Endodermal cell (in vitro differentiated cells): ENCODE data around the gene MYH9. TPM values are rescaled to one million over a fixed set of nuclear protein-coding genes. Genes with fewer than 3 reads are reported as not detected.
A peak's percentile ranks its signal among the peaks of the same experiment; 100 is the strongest.
"Not testable (repeated sequence)": the region's sequence is repeated elsewhere in the genome, so short reads cannot be mapped to it uniquely, and the experiment has no call there.

Experiments
- DNase-seq: peaks from one replicate; pipeline ENCODE4 v3.0.0-alpha.2; 2017
- H3K27ac ChIP-seq: 2 replicates; pipeline ENCODE4 v1.5.1; 2013; ENCODE audit warnings: mild to moderate bottlenecking, low read depth, low read length, moderate library complexity
- H3K27me3 ChIP-seq: 2 replicates; pipeline ENCODE4 v1.6.1; 2013; ENCODE audit warnings: mild to moderate bottlenecking, low read length, moderate library complexity; ENCODE audit not compliant: insufficient read depth, control insufficient read depth, poor library complexity, severe bottlenecking
- H3K36me3 ChIP-seq: 2 replicates; pipeline ENCODE4 v1.7.0; 2013; ENCODE audit warnings: mild to moderate bottlenecking, low read length, moderate library complexity; ENCODE audit not compliant: control insufficient read depth, insufficient read depth
- H3K4me1 ChIP-seq: one replicate; pipeline ENCODE4 v1.7.0; 2013; ENCODE audit warnings: low read length; ENCODE audit not compliant: control insufficient read depth, insufficient read depth
- H3K4me3 ChIP-seq: 2 replicates; pipeline ENCODE4 v1.5.1; 2013; ENCODE audit warnings: mild to moderate bottlenecking, low read length, moderate library complexity
- H3K9ac ChIP-seq: 2 replicates; pipeline ENCODE4 v1.6.1; 2013; ENCODE audit warnings: mild to moderate bottlenecking, low read length, moderate library complexity; ENCODE audit not compliant: poor library complexity, severe bottlenecking; ENCODE audit errors: extremely low read depth
- H3K9me3 ChIP-seq: 2 replicates; pipeline ENCODE4 v1.6.1; 2013; ENCODE audit warnings: mild to moderate bottlenecking, low read length, moderate library complexity; ENCODE audit not compliant: control insufficient read depth
- H3K27ac Mint-ChIP-seq: 2 replicates; pipeline ENCODE4 v1.8.0; 2020; ENCODE audit warnings: mixed read lengths
- H3K27me3 Mint-ChIP-seq: 2 replicates; pipeline ENCODE4 v1.8.0; 2021; ENCODE audit warnings: mild to moderate bottlenecking, mixed read lengths; ENCODE audit not compliant: insufficient read depth
- H3K36me3 Mint-ChIP-seq: 2 replicates; pipeline ENCODE4 v1.8.0; 2020; ENCODE audit warnings: low read depth, mixed read lengths
- H3K4me1 Mint-ChIP-seq: 2 replicates; pipeline ENCODE4 v1.8.0; 2020; ENCODE audit warnings: mixed read lengths
- H3K4me3 Mint-ChIP-seq: 2 replicates; pipeline ENCODE4 v1.8.0; 2020; ENCODE audit warnings: mild to moderate bottlenecking, moderate library complexity, mixed read lengths
- H3K9me3 Mint-ChIP-seq: 2 replicates; pipeline ENCODE4 v1.8.0; 2020; ENCODE audit warnings: mild to moderate bottlenecking, mixed read lengths
- CTCF ChIP-seq: fragments of 200-600 bp; sonication (generic); conservative IDR thresholded peaks from 2 replicates; pipeline ENCODE4 v1.5.0; 2021; ENCODE audit warnings: antibody characterized with exemption, mild to moderate bottlenecking
- WGBS, 2 experiments: methylation state at CpG; one replicate each; pipeline versions ENCODE4 v1.1.5 to v1.1.7; 2013; ENCODE audit warnings: missing lambda C conversion rate in 2 of 2, mixed read lengths in 1 of 2; ENCODE audit not compliant: insufficient coverage in 1 of 2, insufficient read length in 1 of 2; 5-methylcytosine and 5-hydroxymethylcytosine counted together
- total RNA-seq, 2 donors: library from RNA; stranded (reverse); fragmentation: NEBNext Ultra II Directional in 1 of 2; extraction: Animal tissue kit (Norgen Biotek cat#: 25700) in 1 of 2; gene quantifications; 2 replicates in 1 of 2; 3 replicates in 1 of 2; pipeline ENCODE4 v1.2.1, GENCODE V29; 2021

The MYH9 gene
- total RNA-seq, 2 donors from 2014 or later: 270 to 288 TPM

DNA sequence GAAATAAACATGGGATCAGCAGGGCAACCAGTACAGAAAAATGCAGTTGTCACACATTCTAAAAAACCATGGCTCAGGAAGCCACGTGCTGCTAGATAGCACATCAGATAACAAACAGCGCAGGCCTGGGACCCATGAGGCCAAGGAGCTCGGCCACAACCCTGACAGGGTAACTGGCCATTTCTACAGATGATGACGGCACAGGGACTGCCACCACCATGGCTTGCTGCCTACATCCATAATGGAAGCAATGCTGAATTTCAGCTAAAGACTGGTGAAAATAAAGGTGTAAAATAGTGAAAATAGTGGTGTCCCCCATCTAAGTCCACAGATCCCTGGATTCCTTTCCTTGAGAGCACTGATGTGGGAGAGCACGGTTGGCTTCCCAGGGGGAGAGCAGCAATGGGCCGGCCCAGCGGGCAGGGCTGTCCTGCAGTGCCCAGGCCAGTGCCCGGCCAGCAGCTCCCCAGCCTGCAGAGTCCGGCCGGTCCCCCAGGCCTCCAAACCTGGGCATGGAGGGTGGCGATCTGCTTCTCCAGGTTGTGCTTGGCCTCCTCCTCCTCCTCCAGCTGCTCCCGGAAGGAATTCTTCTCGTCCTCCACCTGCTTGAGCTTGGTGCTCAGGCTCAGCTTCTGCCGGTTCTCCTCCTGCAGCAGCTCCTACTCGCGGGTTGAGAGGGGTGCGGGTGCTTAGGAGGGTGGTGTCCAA, 94.8 kb downstream of the MYH9 start:
- H3K27me3 Mint-ChIP-seq: no peaks in the 10 kb centered on the region
- Histone ChIP-seq H3K9me3 (peaks cover 7% of the 10 kb centered on the region), H3K4me3 (no peak overlapping the region), H3K9ac (no peak overlapping the region), H3K27me3 (no peaks in the 10 kb centered on the region), H3K36me3 (peaks cover 86% of the 10 kb centered on the region), H3K4me1 (no peaks in the 10 kb centered on the region), H3K27ac (no peak overlapping the region)
- no peaks in the 10 kb centered on the region for H3K4me1 Mint-ChIP-seq
- H3K36me3 Mint-ChIP-seq: peaks cover 88% of the 10 kb centered on the region
- H3K4me3 Mint-ChIP-seq: no peak overlapping the region
- H3K27ac Mint-ChIP-seq: no peak overlapping the region
- 93 to 97% methylated on average over 17 of the region's 17 CpGs for WGBS, 2 experiments
- peaks cover 17% of the 10 kb centered on the region for H3K9me3 Mint-ChIP-seq
- DNase-seq: no peak
- no peak for TF ChIP-seq CTCF

GRCh38 chr22:36291831-36292740, 95.7 kb downstream of the MYH9 start:
- no peak overlapping the region for H3K27ac ChIP-seq
- Mint-ChIP-seq H3K27me3 (no peaks in the 10 kb centered on the region), H3K27ac (peak overlapping the region; percentile 68), H3K4me1 (no peaks in the 10 kb centered on the region), H3K36me3 (peaks cover 87% of the 10 kb centered on the region), H3K4me3 (no peak overlapping the region), H3K9me3 (peaks cover 17% of the 10 kb centered on the region)
- H3K4me1 ChIP-seq: no peaks in the 10 kb centered on the region
- no peak for DNase-seq
- no peak for TF ChIP-seq CTCF
- no peak overlapping the region for H3K9ac ChIP-seq
- no peak overlapping the region for H3K4me3 ChIP-seq
- peaks cover 7% of the 10 kb centered on the region for H3K9me3 ChIP-seq
- H3K27me3 ChIP-seq: no peaks in the 10 kb centered on the region
- 96 to 98% methylated on average over 15 to 29 of the region's 29 CpGs for WGBS, 2 experiments
- H3K36me3 ChIP-seq: peaks cover 84% of the 10 kb centered on the region

- H3K9ac ChIP-seq, H3K27ac ChIP-seq, H3K4me3 ChIP-seq, H3K9me3 ChIP-seq, H3K4me1 ChIP-seq, H3K4me3 Mint-ChIP-seq, H3K27me3 ChIP-seq, DNase-seq, H3K4me1 Mint-ChIP-seq, H3K27ac Mint-ChIP-seq, H3K27me3 Mint-ChIP-seq: not testable (repeated sequence)
- Mint-ChIP-seq H3K36me3 (peaks cover 90% of the 10 kb centered on the region), H3K9me3 (peaks cover 17% of the 10 kb centered on the region)
- H3K36me3 ChIP-seq: peaks cover 82% of the 10 kb centered on the region
- WGBS, 2 experiments: 100% methylated on average over 9 of the region's 40 CpGs; no CpG with 5 or more reads in 1 of the 2 experiments
Measured at GRCh38 chr22:36290391-36291075, 97.2 kb downstream of the MYH9 start.

DNA sequence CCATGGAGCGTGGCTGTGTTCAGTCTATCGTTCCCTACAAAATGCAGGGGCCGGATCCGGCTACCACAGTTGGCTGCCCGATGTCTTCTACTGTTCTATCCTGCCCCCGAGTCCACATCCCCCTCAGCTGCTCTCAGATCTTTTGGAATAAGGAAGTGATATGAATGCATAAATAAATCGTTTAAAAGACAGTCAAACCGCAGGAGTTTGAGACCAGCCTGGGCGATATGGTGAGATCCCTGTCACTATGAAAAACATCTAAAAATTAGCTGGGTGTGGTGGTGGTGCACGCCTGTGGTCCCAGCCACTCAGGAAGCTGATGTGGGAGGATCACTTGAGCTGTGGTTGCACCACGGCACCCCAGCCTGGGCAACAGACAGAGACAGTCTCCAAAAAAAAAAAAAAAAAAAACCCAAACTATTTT, 97.8 kb downstream of the MYH9 start:
- not testable (repeated sequence) for H3K4me1 Mint-ChIP-seq, H3K27me3 ChIP-seq, DNase-seq, H3K27ac ChIP-seq, H3K27me3 Mint-ChIP-seq, H3K4me1 ChIP-seq, H3K9me3 ChIP-seq, H3K9ac ChIP-seq, H3K4me3 ChIP-seq, H3K4me3 Mint-ChIP-seq
- Mint-ChIP-seq H3K9me3 (peaks cover 17% of the 10 kb centered on the region), H3K36me3 (peaks cover 88% of the 10 kb centered on the region), H3K27ac (peak overlapping the region; percentile 72)
- peaks cover 82% of the 10 kb centered on the region for H3K36me3 ChIP-seq
- 96 to 100% methylated on average over 2 to 9 of the region's 11 CpGs for WGBS, 2 experiments
